Vagina (tissue), 1 donor: Measurements from ENCODE around the gene SMIM10. TPM values are rescaled to one million over a fixed set of nuclear protein-coding genes. Genes with fewer than 3 reads are reported as not detected.

Source experiments
- total RNA-seq: library from RNA; depleted of rRNA; stranded (reverse); fragments of >200 nt; gene quantifications from one replicate; pipeline ENCODE4 v1.2.3, GENCODE V29; 2016

SMIM10 gene
- total RNA-seq, 1 donor from 2014 or later = 13.8 TPM

Other genes starting within 250 kb of the SMIM10 start
- 15.5 TPM for gene PABIR2, start 193.8 kb upstream of the SMIM10 start, total RNA-seq
- gene MOSPD1, start 75.7 kb upstream of the SMIM10 start, total RNA-seq = 20.9 TPM
- gene RTL8B, start 31.6 kb downstream of the SMIM10 start, total RNA-seq = 12.0 TPM
- 93.5 TPM for gene RTL8C, start 41.4 kb downstream of the SMIM10 start, total RNA-seq
- gene RTL8A, start 61.1 kb downstream of the SMIM10 start, total RNA-seq = 36.1 TPM
- 4.2 TPM for gene SMIM10L2B, start 107.7 kb downstream of the SMIM10 start, total RNA-seq
- not detected for gene ETDB, start 129.5 kb downstream of the SMIM10 start, total RNA-seq
- not detected for gene CT55, start 180.4 kb downstream of the SMIM10 start, total RNA-seq